ENCODE results near the gene ZNF200.

GRCh38 chr16:3214904-3215600 is 19.9 kb downstream of the ZNF200 start:
- TF ChIP-seq EZH2phosphoT487 (IDR thresholded peaks at IDR 0.05; ENCODE audit: low read depth, severe bottlenecking, unreplicated experiment), result no peak
- TF ChIP-seq CTCF (IDR thresholded peaks at IDR 0.05; ENCODE audit: poor library complexity), result no peak

Measured in hepatocyte (in vitro differentiated cells).